HL-60 (cell line): ENCODE measurements around the gene MYOM1.
A peak's percentile ranks its signal among the peaks of the same experiment; 100 is the strongest.

ENCODE experiments used
- DNase-seq, 2 experiments: peaks; one replicate each; pipeline ENCODE4 v3.0.0-alpha.2; 2010 to 2020; ENCODE audit warnings: low read depth in 1 of 2, low spot score in 1 of 2
- H3K27ac ChIP-seq: fragments of 250-450 bp; sonication (Bioruptor Pico); replicated peaks from 2 replicates; pipeline ENCODE4 v1.5.1; 2020; ENCODE audit warnings: mild to moderate bottlenecking, moderate library complexity
- H3K27me3 ChIP-seq: fragments of 250-450 bp; sonication (Bioruptor Pico); 2 replicates; pipeline ENCODE4 v1.5.1; 2021; ENCODE audit warnings: mild to moderate bottlenecking, moderate library complexity; ENCODE audit not compliant: insufficient read depth, poor library complexity, severe bottlenecking
- H3K4me3 ChIP-seq: replicated peaks from 2 replicates; pipeline ENCODE4 v1.5.1; 2011; ENCODE audit warnings: mild to moderate bottlenecking, control low read depth, low read length; ENCODE audit not compliant: insufficient read depth
- CTCF ChIP-seq: IDR thresholded peaks from one replicate; pipeline ENCODE4 v1.5.1; 2011; ENCODE audit warnings: low read length, control low read depth, inconsistent platforms; ENCODE audit not compliant: insufficient read depth
- GABPA ChIP-seq: IDR thresholded peaks from 2 replicates; pipeline ENCODE4 v1.6.1; 2012; ENCODE audit warnings: low read depth
- POLR2AphosphoS5 ChIP-seq: IDR thresholded peaks from 2 replicates; pipeline ENCODE4 v1.6.1; 2012; ENCODE audit warnings: low read depth
- REST ChIP-seq: IDR thresholded peaks from 2 replicates; pipeline ENCODE4 v1.6.1; 2012; ENCODE audit warnings: low read depth; ENCODE audit not compliant: insufficient replicate concordance
- SPI1 ChIP-seq: IDR thresholded peaks from 2 replicates; pipeline ENCODE4 v1.6.1; 2012; ENCODE audit warnings: low read depth, mild to moderate bottlenecking, borderline replicate concordance

Gene MYOM1

DNA sequence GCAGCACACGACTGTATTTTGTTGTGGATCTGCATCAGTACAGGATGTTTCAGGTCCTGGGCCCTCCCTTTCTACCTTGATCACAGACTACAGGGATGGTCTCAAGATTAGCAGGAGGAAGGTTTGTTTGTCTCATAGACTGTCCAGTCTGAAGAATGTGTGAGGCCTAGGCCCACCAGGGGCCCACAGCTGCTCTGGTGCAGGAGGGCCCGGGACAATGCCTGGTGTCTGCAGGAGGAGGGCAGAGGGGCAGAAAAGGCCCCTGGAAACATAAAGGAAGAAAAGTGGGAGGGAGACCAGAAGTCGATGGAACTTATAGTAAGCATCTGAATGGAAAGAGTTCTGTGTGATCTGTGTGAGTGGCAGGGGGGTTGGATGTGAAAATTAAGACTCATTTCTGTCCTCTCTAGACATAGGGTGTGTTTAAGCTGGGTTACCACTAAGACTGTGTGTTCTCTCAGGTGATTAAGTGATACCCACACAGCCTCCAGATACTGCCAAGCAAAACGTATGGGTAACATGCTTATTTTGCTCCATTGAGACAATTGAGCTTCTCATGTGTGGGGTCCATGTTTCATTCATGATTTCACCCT, 173.5 kb downstream of the MYOM1 start:
- H3K27me3 ChIP-seq: no peaks in the 10 kb centered on the region
- no peak overlapping the region; the same call in 1 of the 2 replicates for H3K27ac ChIP-seq
- no peak for DNase-seq
- TF ChIP-seq SPI1: no peak
- TF ChIP-seq GABPA: no peak
- no peak for TF ChIP-seq REST
- TF ChIP-seq POLR2AphosphoS5: no peak
- TF ChIP-seq CTCF: no peak
- no peak overlapping the region for H3K4me3 ChIP-seq

DNA sequence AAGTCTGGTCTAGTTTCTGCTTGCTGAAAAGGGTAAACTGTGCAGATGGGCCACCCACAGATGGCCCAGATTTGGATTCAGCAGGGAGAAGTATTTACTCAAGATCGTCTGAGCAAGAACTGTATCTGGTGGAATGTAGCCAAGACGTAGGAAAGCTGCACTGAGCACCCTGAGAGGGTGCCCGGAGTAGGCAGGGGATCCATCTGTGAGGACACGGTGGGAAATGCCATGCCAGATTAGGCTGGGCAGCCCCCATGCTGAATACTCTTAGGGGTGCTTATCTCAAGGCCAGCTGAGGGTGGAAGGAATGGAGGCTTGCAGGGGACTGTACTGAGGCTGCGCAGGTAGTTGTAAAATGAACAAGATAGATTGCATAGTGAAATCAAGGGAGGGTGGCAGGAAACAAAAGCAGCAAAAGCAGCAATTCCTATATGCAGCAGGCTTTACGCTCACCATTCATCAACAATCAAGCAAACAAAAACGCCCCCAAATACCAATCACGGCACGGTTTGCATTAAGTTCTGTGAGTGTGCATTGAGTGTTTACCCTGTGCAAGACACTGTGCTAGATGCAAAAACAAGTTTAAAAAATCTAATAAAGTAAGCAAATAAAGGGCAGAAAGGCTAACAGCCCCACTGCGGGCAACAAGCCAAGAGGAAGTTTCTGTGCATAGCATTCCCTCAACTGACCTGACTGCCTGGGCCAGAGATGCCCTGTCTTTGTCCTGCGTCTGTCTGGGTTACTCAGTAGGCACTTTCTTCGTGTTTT, 174.7 kb downstream of the MYOM1 start:
- Histone ChIP-seq H3K27ac (peak overlapping the region; percentile 59), H3K4me3 (no peak overlapping the region), H3K27me3 (no peaks in the 10 kb centered on the region)
- TF ChIP-seq REST: no peak
- TF ChIP-seq CTCF: no peak
- TF ChIP-seq SPI1: no peak
- no peak for TF ChIP-seq GABPA
- TF ChIP-seq POLR2AphosphoS5: 0 out of 2 replicates have a peak, but pooled peaks have one; percentile 42
- DNase-seq: peak in 1 of 2 experiments; percentile 78

DNA sequence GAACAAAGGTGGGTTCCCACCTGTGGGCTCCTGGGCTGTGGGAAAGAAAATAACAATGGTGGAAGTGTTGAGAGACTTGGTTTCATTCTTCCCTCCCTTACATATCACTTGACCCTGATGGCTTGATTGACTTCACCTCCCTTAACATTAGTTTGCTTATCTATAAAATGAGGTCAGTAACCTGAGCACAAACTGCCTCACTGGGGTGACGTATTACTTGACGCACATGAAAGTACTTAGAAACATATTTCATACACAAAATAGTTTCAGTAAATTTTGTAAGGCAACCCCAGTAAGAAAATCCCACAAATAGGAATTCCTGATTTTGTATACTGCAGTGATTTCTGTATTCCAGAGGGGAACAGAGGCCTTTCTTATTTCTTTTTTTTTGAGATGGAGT, 177.4 kb downstream of the MYOM1 start:
- TF ChIP-seq GABPA (no peak), SPI1 (no peak), REST (no peak), POLR2AphosphoS5 (no peak), CTCF (no peak)
- Histone ChIP-seq H3K27ac (no peak overlapping the region), H3K27me3 (no peaks in the 10 kb centered on the region), H3K4me3 (no peak overlapping the region)
- DNase-seq: no peak
